ENCODE measurements around the gene CXCR1.
"Not testable (repeated sequence)": the region's sequence is repeated elsewhere in the genome, so short reads cannot be mapped to it uniquely, and the experiment has no call there.

CXCR1 gene

GRCh38 chr2:218166791-218167190 is at the start of gene CXCR1:
CXCR1 (minus strand) TSS chr2:218166962; CDS start chr2:218165211, 1,751 bp downstream.
- DNase-seq = no peak

- no peak for DNase-seq
Measured at GRCh38 chr2:218216336-218216673, 49.5 kb upstream of the CXCR1 start.

GRCh38 chr2:218214116-218214515 is 47.4 kb upstream of the CXCR1 start:
- no peak for DNase-seq

- no peak for DNase-seq
Measured at GRCh38 chr2:218209078-218209477, 42.3 kb upstream of the CXCR1 start.

GRCh38 chr2:218202266-218202665 is 35.5 kb upstream of the CXCR1 start:
- DNase-seq = no peak

- DNase-seq = no peak
Measured at GRCh38 chr2:218196974-218197373, 30.2 kb upstream of the CXCR1 start.

GRCh38 chr2:218194880-218195279 is 28.1 kb upstream of the CXCR1 start:
- DNase-seq = no peak

- no peak for DNase-seq
Measured at GRCh38 chr2:218193701-218194100, 26.9 kb upstream of the CXCR1 start.

GRCh38 chr2:218192902-218193430 is 26.2 kb upstream of the CXCR1 start:
- DNase-seq = no peak

GRCh38 chr2:218188528-218188927 is 21.8 kb upstream of the CXCR1 start:
- no peak for DNase-seq

- DNase-seq = no peak
Measured at GRCh38 chr2:218187296-218188015, 20.7 kb upstream of the CXCR1 start.

GRCh38 chr2:218186876-218187275 is 20.1 kb upstream of the CXCR1 start:
- DNase-seq = no peak

GRCh38 chr2:218186355-218186766 is 19.6 kb upstream of the CXCR1 start:
- DNase-seq = peak; percentile 26 to 72 (median 49)

GRCh38 chr2:218184331-218184730 is 17.6 kb upstream of the CXCR1 start:
- DNase-seq = no peak

- no peak for DNase-seq
Measured at GRCh38 chr2:218180467-218181114, 13.8 kb upstream of the CXCR1 start.

GRCh38 chr2:218179782-218180181 is 13.0 kb upstream of the CXCR1 start:
- no peak for DNase-seq

GRCh38 chr2:218172845-218173244 is 6.1 kb upstream of the CXCR1 start:
- DNase-seq = no peak

GRCh38 chr2:218171744-218172143 is 5.0 kb upstream of the CXCR1 start:
- DNase-seq = not testable (repeated sequence)

- peak in 1 of 3 experiments; percentile 4 for DNase-seq
Measured at GRCh38 chr2:218169757-218170546, 3.2 kb upstream of the CXCR1 start.

GRCh38 chr2:218168635-218169462 is 2.1 kb upstream of the CXCR1 start:
- DNase-seq = peak; percentile 2 to 55 (median 37)

- DNase-seq = no peak
Measured at GRCh38 chr2:218168016-218168415, 1.3 kb upstream of the CXCR1 start.

GRCh38 chr2:218162814-218163213 is 3.9 kb downstream of the CXCR1 start:
- no peak for DNase-seq

GRCh38 chr2:218161644-218162043 is 5.1 kb downstream of the CXCR1 start:
- DNase-seq = no peak
